Stomach (tissue), 9 donors: ENCODE measurements around the gene NUMA1. TPM values are rescaled to one million over a fixed set of nuclear protein-coding genes. Genes with fewer than 3 reads are reported as not detected.

Experiments
- DNase-seq, 2 donors: peaks; one replicate each; pipeline versions ENCODE4 v3.0.0 to v3.0.0-alpha.2; 2013 to 2019
- H3K27ac ChIP-seq, 5 donors: fragments of 200-600 bp in 4 of 5; sonication (generic) in 4 of 5; one replicate each; pipeline ENCODE4 v1.5.1; 2013 to 2019; ENCODE audit warnings: mild to moderate bottlenecking in 1 of 5, moderate library complexity in 1 of 5
- H3K27me3 ChIP-seq, 3 donors: fragments of 200-600 bp; sonication (generic); one replicate each; pipeline ENCODE4 v1.5.1; 2017 to 2019; ENCODE audit warnings: mixed run types in 1 of 3
- H3K36me3 ChIP-seq, 4 donors: fragments of 200-600 bp; sonication (generic); 1 replicate in 3 of 4; 2 replicates in 1 of 4; pipeline ENCODE4 v1.5.1; 2016 to 2019
- H3K4me1 ChIP-seq, 4 donors: fragments of 200-600 bp; sonication (generic); one replicate each; pipeline ENCODE4 v1.5.1; 2016 to 2019
- H3K4me3 ChIP-seq, 4 donors: fragments of 200-600 bp; sonication (generic) in 3 of 4; one replicate each; pipeline ENCODE4 v1.5.1; 2016 to 2019; ENCODE audit warnings: mild to moderate bottlenecking in 1 of 4
- H3K9me3 ChIP-seq, 4 donors: fragments of 200-600 bp; sonication (generic); one replicate each; pipeline ENCODE4 v1.5.1; 2016 to 2019
- EP300 ChIP-seq: sonication (generic); formaldehyde crosslinking; IDR thresholded peaks from one replicate; pipeline ENCODE4 v1.6.1; 2017; ENCODE audit warnings: antibody characterized with exemption
- POLR2A ChIP-seq, 4 donors: fragments of 450-650 bp; IDR thresholded peaks; one replicate each; pipeline ENCODE4 v1.6.1; 2016; ENCODE audit warnings: antibody characterized with exemption in 4 of 4, control low read depth in 2 of 4, mild to moderate bottlenecking in 1 of 4, moderate library complexity in 1 of 4
- POLR2AphosphoS5 ChIP-seq, 3 donors: sonication (generic); formaldehyde crosslinking; IDR thresholded peaks; one replicate each; pipeline ENCODE4 v1.6.1; 2016; ENCODE audit warnings: antibody characterized with exemption in 3 of 3
- WGBS, 5 donors: extraction: QIAGEN DNeasy Blood & Tissue Kit in 3 of 5; methylation state at CpG; one replicate each; pipeline versions ENCODE4 v1.1.5 to v1.1.7; 2013 to 2018; 5-methylcytosine and 5-hydroxymethylcytosine counted together
- intact Hi-C: fragments of 100-400 bp; cut with DNase I; formaldehyde crosslinking; loops from one replicate; pipeline ENCODE4 v1.15.1; 2023; ENCODE audit warnings: low total_unique reads
- polyA plus RNA-seq, 3 donors: library from polyadenylated mRNA; stranded (reverse); fragments of 200-250 nt; gene quantifications; one replicate each; pipeline ENCODE4 v1.2.3, GENCODE V29; 2013
- total RNA-seq, 5 donors: library from RNA; depleted of rRNA; stranded (reverse); fragments of >200 nt; gene quantifications; one replicate each; pipeline versions ENCODE4 v1.1.0 to v1.2.3, GENCODE V29; 2014 to 2016
- TF ChIP-seq, protein P1 (sequence below), 7 experiments: fragments of 450-650 bp in 4 of 7; fragments of 200-600 bp in 3 of 7; sonication (generic) in 3 of 7; IDR thresholded peaks; one replicate each; pipeline ENCODE4 v1.5.1; 2016 to 2019; ENCODE audit warnings: antibody characterized with exemption in 7 of 7, control low read depth in 2 of 7, mild to moderate bottlenecking in 1 of 7
- donor health status: healthy with polysubstance abuse.
- donor health status: Bipolar disorder and iron deficiency.
- donor health status: healthy.

NUMA1 gene
- total and polyA plus RNA-seq, 8 donors, result 84.2 to 619 (median 182) TPM

DNA sequence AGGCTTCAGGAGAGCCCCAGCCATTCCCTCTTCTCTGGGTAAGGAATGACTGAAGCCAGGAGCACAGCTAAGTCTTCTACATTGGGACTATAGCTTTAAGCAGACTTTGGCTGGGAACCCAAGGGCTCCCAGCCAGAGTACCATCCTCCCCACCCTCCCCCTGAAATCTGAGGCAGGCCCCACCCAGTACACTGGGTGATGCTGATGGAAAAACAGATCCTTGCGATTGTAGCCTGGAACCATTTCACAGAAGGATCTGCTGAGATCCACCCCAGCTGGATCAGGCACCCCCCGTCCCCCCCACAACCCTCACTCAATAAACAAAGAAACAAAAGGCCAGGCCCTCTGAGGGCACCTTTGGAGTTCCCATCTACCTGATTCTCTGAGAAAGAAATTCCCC is 41.9 kb downstream of the NUMA1 start:
- Histone ChIP-seq H3K4me3 (peak overlapping the region; percentile 47 to 62 (median 58)), H3K27ac (peak overlapping the region; percentile 95 to 97 (median 95)), H3K27me3 (no peaks in the 10 kb centered on the region), H3K9me3 (no peaks in the 10 kb centered on the region), H3K4me1 (peaks cover 50 to 92% (median 68%) of the 10 kb centered on the region in 4 donors), H3K36me3 (peaks cover 23 to 25% (median 24%) of the 10 kb centered on the region in 4 donors)
- peak; percentile 55 to 86 for DNase-seq
- intact Hi-C loops, result no loop called here
- TF ChIP-seq POLR2AphosphoS5 (IDR thresholded peaks at IDR 0.05), result peak; percentile 31 to 66 (median 39)
- no peak for TF ChIP-seq POLR2A (IDR thresholded peaks at IDR 0.05)
- TF ChIP-seq, protein P1, sequence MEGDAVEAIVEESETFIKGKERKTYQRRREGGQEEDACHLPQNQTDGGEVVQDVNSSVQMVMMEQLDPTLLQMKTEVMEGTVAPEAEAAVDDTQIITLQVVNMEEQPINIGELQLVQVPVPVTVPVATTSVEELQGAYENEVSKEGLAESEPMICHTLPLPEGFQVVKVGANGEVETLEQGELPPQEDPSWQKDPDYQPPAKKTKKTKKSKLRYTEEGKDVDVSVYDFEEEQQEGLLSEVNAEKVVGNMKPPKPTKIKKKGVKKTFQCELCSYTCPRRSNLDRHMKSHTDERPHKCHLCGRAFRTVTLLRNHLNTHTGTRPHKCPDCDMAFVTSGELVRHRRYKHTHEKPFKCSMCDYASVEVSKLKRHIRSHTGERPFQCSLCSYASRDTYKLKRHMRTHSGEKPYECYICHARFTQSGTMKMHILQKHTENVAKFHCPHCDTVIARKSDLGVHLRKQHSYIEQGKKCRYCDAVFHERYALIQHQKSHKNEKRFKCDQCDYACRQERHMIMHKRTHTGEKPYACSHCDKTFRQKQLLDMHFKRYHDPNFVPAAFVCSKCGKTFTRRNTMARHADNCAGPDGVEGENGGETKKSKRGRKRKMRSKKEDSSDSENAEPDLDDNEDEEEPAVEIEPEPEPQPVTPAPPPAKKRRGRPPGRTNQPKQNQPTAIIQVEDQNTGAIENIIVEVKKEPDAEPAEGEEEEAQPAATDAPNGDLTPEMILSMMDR (IDR thresholded peaks at IDR 0.05), result no peak
- no peak for TF ChIP-seq EP300
- 3 to 13% (median 9%) methylated on average over 2 of the region's 2 CpGs for WGBS, 5 donors

DNA sequence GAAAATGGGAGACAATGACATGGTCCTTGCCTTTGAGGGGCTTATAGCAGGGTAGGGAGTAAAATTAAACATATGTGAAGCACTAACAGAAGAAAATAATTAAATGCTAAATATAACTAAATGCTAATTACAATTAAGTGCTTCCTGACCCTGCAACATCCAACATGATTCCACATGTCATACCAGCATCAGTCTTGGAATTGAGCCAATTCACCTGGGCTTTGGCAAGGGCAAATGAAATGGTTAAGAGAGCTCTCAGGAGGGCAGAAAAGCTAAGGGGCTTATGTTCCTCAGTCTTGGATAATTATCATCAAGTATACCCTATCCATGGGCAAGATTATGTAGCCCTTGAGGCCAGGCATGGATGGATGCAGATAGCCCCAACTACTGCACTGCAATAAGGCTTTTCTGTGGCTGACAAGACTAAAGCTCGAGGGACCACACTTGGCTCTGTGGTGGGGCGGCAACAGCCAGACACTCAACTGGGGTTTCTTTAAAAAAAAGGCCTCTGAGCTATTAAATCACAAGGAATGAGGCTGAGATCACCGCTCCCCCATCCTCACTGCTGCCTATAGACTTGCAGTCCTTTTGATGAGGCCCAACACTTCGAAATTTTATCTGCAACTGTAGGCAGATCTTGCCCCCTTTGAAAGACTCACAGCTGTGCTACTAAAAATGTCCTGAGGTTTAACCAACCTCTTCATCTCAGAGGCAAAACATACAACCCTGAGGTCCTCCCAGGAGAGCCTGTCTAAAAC is 42.6 kb downstream of the NUMA1 start:
- peak in 1 of 2 donors; percentile 57 for DNase-seq
- Histone ChIP-seq H3K4me3 (peak overlapping the region; percentile 47 to 62 (median 58)), H3K27ac (peak overlapping the region; percentile 39 to 97 (median 95)), H3K9me3 (no peaks in the 10 kb centered on the region), H3K4me1 (peaks cover 46 to 92% (median 66%) of the 10 kb centered on the region in 4 donors), H3K36me3 (peaks cover 31 to 32% (median 31%) of the 10 kb centered on the region in 4 donors), H3K27me3 (no peaks in the 10 kb centered on the region)
- intact Hi-C loops, result no loop called here
- 39 to 65% (median 52%) methylated on average over 4 of the region's 4 CpGs for WGBS, 5 donors
- TF ChIP-seq, protein P1 (IDR thresholded peaks at IDR 0.05), result no peak
- no peak for TF ChIP-seq EP300
- no peak for TF ChIP-seq POLR2A (IDR thresholded peaks at IDR 0.05)
- no peak for TF ChIP-seq POLR2AphosphoS5 (IDR thresholded peaks at IDR 0.05)

- intact Hi-C loops, result no loop called here
- H3K27me3 ChIP-seq, result no peaks in the 10 kb centered on the region
- 56 to 68% (median 65%) methylated on average over 3 of the region's 3 CpGs for WGBS, 5 donors
- H3K36me3 ChIP-seq, result peaks cover 32 to 41% (median 37%) of the 10 kb centered on the region in 4 donors
- no peak overlapping the region for H3K4me3 ChIP-seq
- DNase-seq, result no peak
- TF ChIP-seq POLR2A (IDR thresholded peaks at IDR 0.05) (no peak), EP300 (no peak), POLR2AphosphoS5 (IDR thresholded peaks at IDR 0.05) (no peak)
- TF ChIP-seq, protein P1 (IDR thresholded peaks at IDR 0.05), result no peak
- peaks cover 41 to 92% (median 64%) of the 10 kb centered on the region in 4 donors for H3K4me1 ChIP-seq
- peak overlapping the region in 1 of 5 donors; percentile 27 for H3K27ac ChIP-seq
- H3K9me3 ChIP-seq, result no peaks in the 10 kb centered on the region
These were observed 43.7 kb downstream of the NUMA1 start for GRCh38 chr11:72036687-72037086.

- H3K36me3 ChIP-seq, result peaks cover 56 to 96% (median 93%) of the 10 kb centered on the region in 4 donors
- no peak for TF ChIP-seq EP300
- TF ChIP-seq, protein P1 (IDR thresholded peaks at IDR 0.05), result no peak
- no peak for TF ChIP-seq POLR2AphosphoS5 (IDR thresholded peaks at IDR 0.05)
- TF ChIP-seq POLR2A (IDR thresholded peaks at IDR 0.05), result no peak
These were observed 49.8 kb downstream of the NUMA1 start for GRCh38 chr11:72030472-72031045.

More at GRCh38 chr11:72030472-72031045, 49.8 kb downstream of the NUMA1 start:
- DNase-seq, result no peak
- 17 to 41% (median 20%) methylated on average over 1 of the region's 1 CpG for WGBS, 5 donors
- H3K9me3 ChIP-seq, result no peaks in the 10 kb centered on the region
- H3K4me3 ChIP-seq, result no peak overlapping the region
- intact Hi-C loops, result no loop called here
- H3K27ac ChIP-seq, result peak overlapping the region in 1 of 5 donors; percentile 31
- H3K27me3 ChIP-seq, result no peaks in the 10 kb centered on the region
- H3K4me1 ChIP-seq, result peaks cover 29 to 95% (median 68%) of the 10 kb centered on the region in 4 donors
